Endodermal cell (in vitro differentiated cells): ENCODE results near the gene ANKRD39. TPM values are rescaled to one million over a fixed set of nuclear protein-coding genes. Genes with fewer than 3 reads are reported as not detected.

Experiments
- DNase-seq: peaks from one replicate; pipeline ENCODE4 v3.0.0-alpha.2; 2017
- H3K27ac ChIP-seq: 2 replicates; pipeline ENCODE4 v1.5.1; 2013; ENCODE audit warnings: mild to moderate bottlenecking, low read depth, low read length, moderate library complexity
- H3K27me3 ChIP-seq: 2 replicates; pipeline ENCODE4 v1.6.1; 2013; ENCODE audit warnings: mild to moderate bottlenecking, low read length, moderate library complexity; ENCODE audit not compliant: insufficient read depth, control insufficient read depth, poor library complexity, severe bottlenecking
- H3K36me3 ChIP-seq: 2 replicates; pipeline ENCODE4 v1.7.0; 2013; ENCODE audit warnings: mild to moderate bottlenecking, low read length, moderate library complexity; ENCODE audit not compliant: control insufficient read depth, insufficient read depth
- H3K4me1 ChIP-seq: one replicate; pipeline ENCODE4 v1.7.0; 2013; ENCODE audit warnings: low read length; ENCODE audit not compliant: control insufficient read depth, insufficient read depth
- H3K4me3 ChIP-seq: 2 replicates; pipeline ENCODE4 v1.5.1; 2013; ENCODE audit warnings: mild to moderate bottlenecking, low read length, moderate library complexity
- H3K9ac ChIP-seq: 2 replicates; pipeline ENCODE4 v1.6.1; 2013; ENCODE audit warnings: mild to moderate bottlenecking, low read length, moderate library complexity; ENCODE audit not compliant: poor library complexity, severe bottlenecking; ENCODE audit errors: extremely low read depth
- H3K9me3 ChIP-seq: 2 replicates; pipeline ENCODE4 v1.6.1; 2013; ENCODE audit warnings: mild to moderate bottlenecking, low read length, moderate library complexity; ENCODE audit not compliant: control insufficient read depth
- H3K27ac Mint-ChIP-seq: 2 replicates; pipeline ENCODE4 v1.8.0; 2020; ENCODE audit warnings: mixed read lengths
- H3K27me3 Mint-ChIP-seq: 2 replicates; pipeline ENCODE4 v1.8.0; 2021; ENCODE audit warnings: mild to moderate bottlenecking, mixed read lengths; ENCODE audit not compliant: insufficient read depth
- H3K36me3 Mint-ChIP-seq: 2 replicates; pipeline ENCODE4 v1.8.0; 2020; ENCODE audit warnings: low read depth, mixed read lengths
- H3K4me1 Mint-ChIP-seq: 2 replicates; pipeline ENCODE4 v1.8.0; 2020; ENCODE audit warnings: mixed read lengths
- H3K4me3 Mint-ChIP-seq: 2 replicates; pipeline ENCODE4 v1.8.0; 2020; ENCODE audit warnings: mild to moderate bottlenecking, moderate library complexity, mixed read lengths
- H3K9me3 Mint-ChIP-seq: 2 replicates; pipeline ENCODE4 v1.8.0; 2020; ENCODE audit warnings: mild to moderate bottlenecking, mixed read lengths
- WGBS, 2 experiments: methylation state at CpG; one replicate each; pipeline versions ENCODE4 v1.1.5 to v1.1.7; 2013; ENCODE audit warnings: missing lambda C conversion rate in 2 of 2, mixed read lengths in 1 of 2; ENCODE audit not compliant: insufficient coverage in 1 of 2, insufficient read length in 1 of 2; 5-methylcytosine and 5-hydroxymethylcytosine counted together
- total RNA-seq, 2 donors: library from RNA; stranded (reverse); fragmentation: NEBNext Ultra II Directional in 1 of 2; extraction: Animal tissue kit (Norgen Biotek cat#: 25700) in 1 of 2; gene quantifications; 2 replicates in 1 of 2; 3 replicates in 1 of 2; pipeline ENCODE4 v1.2.1, GENCODE V29; 2021
- TF ChIP-seq, protein P1 (sequence below): fragments of 200-600 bp; sonication (generic); conservative IDR thresholded peaks from 2 replicates; pipeline ENCODE4 v1.5.0; 2021; ENCODE audit warnings: antibody characterized with exemption, mild to moderate bottlenecking

ANKRD39 gene
- total RNA-seq, 2 donors from 2014 or later: 14.6 to 16.7 TPM

DNA sequence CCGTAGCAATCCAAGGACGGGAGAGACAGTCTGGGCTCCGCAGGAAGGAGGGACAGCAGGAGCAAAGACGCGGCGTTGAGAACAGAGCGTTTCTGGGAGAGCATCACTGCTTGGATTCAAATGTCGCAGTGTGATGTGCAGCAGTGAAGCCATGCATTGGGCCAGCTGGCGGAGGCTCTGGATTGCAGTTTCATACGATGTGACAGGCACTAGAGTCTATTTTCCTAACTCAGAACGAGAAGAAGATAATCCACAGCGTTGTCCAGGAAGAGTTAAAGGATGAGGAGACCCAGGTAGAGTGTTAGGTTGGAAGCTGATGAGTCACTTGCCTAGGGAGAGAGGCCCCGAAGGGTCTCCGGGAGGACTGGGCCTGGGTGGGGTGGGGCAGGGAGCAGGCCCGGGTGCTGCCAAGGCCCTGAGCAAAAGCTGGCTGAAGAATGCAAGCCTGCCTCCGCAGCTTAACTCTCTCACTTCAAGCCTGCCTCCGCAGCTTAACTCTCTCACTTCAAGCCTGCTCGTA, 29.7 kb upstream of the ANKRD39 start:
- no peaks in the 10 kb centered on the region for H3K9me3 Mint-ChIP-seq
- TF ChIP-seq, protein P1, sequence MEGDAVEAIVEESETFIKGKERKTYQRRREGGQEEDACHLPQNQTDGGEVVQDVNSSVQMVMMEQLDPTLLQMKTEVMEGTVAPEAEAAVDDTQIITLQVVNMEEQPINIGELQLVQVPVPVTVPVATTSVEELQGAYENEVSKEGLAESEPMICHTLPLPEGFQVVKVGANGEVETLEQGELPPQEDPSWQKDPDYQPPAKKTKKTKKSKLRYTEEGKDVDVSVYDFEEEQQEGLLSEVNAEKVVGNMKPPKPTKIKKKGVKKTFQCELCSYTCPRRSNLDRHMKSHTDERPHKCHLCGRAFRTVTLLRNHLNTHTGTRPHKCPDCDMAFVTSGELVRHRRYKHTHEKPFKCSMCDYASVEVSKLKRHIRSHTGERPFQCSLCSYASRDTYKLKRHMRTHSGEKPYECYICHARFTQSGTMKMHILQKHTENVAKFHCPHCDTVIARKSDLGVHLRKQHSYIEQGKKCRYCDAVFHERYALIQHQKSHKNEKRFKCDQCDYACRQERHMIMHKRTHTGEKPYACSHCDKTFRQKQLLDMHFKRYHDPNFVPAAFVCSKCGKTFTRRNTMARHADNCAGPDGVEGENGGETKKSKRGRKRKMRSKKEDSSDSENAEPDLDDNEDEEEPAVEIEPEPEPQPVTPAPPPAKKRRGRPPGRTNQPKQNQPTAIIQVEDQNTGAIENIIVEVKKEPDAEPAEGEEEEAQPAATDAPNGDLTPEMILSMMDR: no peak
- 81 to 84% methylated on average over 14 to 18 of the region's 18 CpGs for WGBS, 2 experiments
- no peak for DNase-seq
- H3K9ac ChIP-seq: no peak overlapping the region
- H3K27ac Mint-ChIP-seq: no peak overlapping the region
- no peaks in the 10 kb centered on the region for H3K36me3 ChIP-seq
- H3K4me3 ChIP-seq: no peak overlapping the region
- no peaks in the 10 kb centered on the region for H3K36me3 Mint-ChIP-seq
- peaks cover 41% of the 10 kb centered on the region for H3K4me1 Mint-ChIP-seq
- H3K27me3 Mint-ChIP-seq: no peaks in the 10 kb centered on the region
- no peak overlapping the region for H3K27ac ChIP-seq
- peaks cover 12% of the 10 kb centered on the region for H3K4me1 ChIP-seq
- no peaks in the 10 kb centered on the region for H3K27me3 ChIP-seq
- no peak overlapping the region for H3K4me3 Mint-ChIP-seq
- no peaks in the 10 kb centered on the region for H3K9me3 ChIP-seq

DNA sequence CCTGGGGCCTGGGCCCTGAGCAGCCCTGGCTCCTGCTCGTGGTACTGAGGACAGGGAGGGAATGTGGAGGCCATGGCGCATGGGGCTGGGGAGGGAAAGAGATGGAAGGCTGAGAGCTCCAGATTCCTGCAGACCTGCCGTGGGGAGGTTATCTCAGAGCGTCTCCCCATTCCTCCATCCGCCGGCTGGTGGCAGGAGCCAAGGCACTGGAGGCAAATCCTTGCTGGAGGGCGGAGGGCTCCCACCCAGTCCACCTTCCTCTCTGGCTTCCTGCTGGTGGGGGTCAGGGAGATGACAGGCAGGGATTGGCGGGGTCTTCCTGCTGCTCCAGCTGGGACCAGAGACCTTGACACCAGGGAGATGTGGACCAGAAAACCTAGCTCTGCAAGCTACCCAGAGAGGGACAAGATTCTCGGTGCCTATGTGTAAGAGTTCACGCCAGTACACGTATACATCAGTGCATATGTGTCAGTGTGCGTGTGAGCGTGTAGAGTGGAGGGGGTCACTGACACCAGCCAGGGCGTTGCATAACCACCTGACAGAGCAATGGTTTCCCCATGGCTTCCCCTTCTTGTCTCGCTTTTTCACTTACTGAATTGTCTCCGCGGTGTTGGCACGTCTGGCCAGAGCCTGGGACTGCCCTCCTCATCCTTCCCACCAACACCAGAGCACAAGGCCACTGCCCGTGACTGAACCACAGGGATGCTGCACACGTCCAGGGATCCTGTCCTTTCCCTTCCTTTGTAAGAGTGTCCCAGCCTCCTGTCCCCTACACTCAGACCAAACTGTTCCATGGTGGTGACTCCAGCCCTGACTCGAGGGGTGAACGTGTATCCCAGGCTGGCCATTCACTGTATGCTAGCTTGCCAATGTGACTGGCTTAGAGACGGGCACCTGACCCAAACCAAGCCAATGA, 27.9 kb upstream of the ANKRD39 start:
- no peak overlapping the region for H3K4me3 Mint-ChIP-seq
- H3K36me3 Mint-ChIP-seq: no peaks in the 10 kb centered on the region
- DNase-seq: no peak
- no peaks in the 10 kb centered on the region for H3K27me3 Mint-ChIP-seq
- Histone ChIP-seq H3K27ac (no peak overlapping the region), H3K27me3 (no peaks in the 10 kb centered on the region), H3K9me3 (no peaks in the 10 kb centered on the region), H3K9ac (no peak overlapping the region), H3K4me1 (peaks cover 8% of the 10 kb centered on the region), H3K36me3 (no peaks in the 10 kb centered on the region), H3K4me3 (no peak overlapping the region)
- peaks cover 38% of the 10 kb centered on the region for H3K4me1 Mint-ChIP-seq
- no peaks in the 10 kb centered on the region for H3K9me3 Mint-ChIP-seq
- no peak overlapping the region for H3K27ac Mint-ChIP-seq
- TF ChIP-seq, protein P1: no peak
- 93 to 98% methylated on average over 16 to 23 of the region's 23 CpGs for WGBS, 2 experiments

DNA sequence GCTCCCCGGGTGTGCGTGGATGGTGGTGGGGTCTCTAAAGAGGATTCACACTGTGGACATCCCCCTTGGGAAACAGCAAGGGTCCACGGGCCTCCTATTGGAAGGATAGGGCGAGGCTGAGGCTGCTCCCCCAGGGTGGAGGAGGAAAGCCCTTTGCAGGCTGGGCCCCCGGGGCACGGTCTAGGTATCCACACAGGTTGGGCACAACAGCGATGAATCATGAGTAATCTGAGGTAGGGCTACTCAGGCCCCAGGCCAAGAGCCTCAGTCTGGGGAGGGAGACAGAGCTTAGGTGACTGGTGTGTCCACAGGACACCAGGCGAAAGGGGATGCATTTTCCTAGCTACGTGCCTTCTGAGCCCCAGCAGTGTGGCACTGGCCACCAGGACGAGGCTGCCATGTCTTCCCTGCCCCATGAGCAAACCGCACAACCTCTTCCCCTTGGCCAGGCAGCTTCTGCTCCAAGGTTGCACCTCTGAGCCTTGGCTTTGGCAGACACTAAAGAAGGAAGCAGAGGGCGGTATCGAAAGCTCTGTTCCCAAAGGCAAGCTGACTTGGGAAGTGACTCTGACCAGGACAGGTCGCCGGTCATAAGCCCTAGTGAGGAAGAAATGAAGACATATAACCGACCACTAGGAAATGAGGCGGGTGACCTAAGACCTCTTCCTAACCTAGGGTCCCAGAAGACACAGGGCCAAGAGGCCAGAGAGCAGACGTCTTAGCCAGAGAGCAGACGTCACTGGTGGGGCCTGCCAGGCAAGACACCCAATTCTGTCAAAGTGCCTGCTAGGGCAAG, 26.7 kb upstream of the ANKRD39 start:
- no peak for DNase-seq
- H3K27ac ChIP-seq: no peak overlapping the region
- H3K36me3 Mint-ChIP-seq: no peaks in the 10 kb centered on the region
- no peaks in the 10 kb centered on the region for H3K9me3 ChIP-seq
- no peak overlapping the region for H3K9ac ChIP-seq
- TF ChIP-seq, protein P1: no peak
- H3K36me3 ChIP-seq: no peaks in the 10 kb centered on the region
- H3K4me3 ChIP-seq: no peak overlapping the region
- H3K27me3 Mint-ChIP-seq: no peaks in the 10 kb centered on the region
- peaks cover 8% of the 10 kb centered on the region for H3K4me1 ChIP-seq
- no peaks in the 10 kb centered on the region for H3K9me3 Mint-ChIP-seq
- no peak overlapping the region for H3K27ac Mint-ChIP-seq
- no peaks in the 10 kb centered on the region for H3K27me3 ChIP-seq
- H3K4me1 Mint-ChIP-seq: peaks cover 33% of the 10 kb centered on the region
- 94 to 96% methylated on average over 13 to 19 of the region's 19 CpGs for WGBS, 2 experiments
- no peak overlapping the region for H3K4me3 Mint-ChIP-seq
